GM19395 (cell line): ENCODE results near the gene NT5C1A.
A peak's percentile ranks its signal among the peaks of the same experiment; 100 is the strongest.

Experiments used
- ATAC-seq: cut with Tn5 transposase; IDR thresholded peaks from one replicate; pipeline ENCODE4 v1.9.1; 2021; ENCODE audit warnings: mild to moderate bottlenecking, moderate library complexity; ENCODE audit not compliant: unreplicated experiment

NT5C1A gene

DNA sequence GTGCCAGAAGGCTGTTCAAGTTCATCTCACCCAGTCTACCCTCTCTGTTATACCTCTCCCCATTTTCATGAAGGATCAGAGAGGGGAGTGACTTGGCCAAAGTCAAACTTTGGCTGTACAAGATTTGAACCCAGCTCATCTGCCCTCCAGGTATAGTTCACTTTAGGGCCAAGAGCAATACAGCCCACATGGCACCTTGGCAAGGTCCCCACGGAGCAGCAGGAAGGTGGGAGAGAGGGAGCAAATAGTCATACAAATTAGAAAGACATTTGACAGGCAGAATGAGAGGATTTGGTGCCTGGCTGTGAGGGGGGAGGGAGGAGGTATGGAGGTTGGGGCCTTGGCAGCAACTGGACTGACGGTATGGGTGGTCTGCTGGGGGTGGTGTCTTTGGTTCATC is 18.3 kb upstream of the NT5C1A start:
- ATAC-seq: no peak

DNA sequence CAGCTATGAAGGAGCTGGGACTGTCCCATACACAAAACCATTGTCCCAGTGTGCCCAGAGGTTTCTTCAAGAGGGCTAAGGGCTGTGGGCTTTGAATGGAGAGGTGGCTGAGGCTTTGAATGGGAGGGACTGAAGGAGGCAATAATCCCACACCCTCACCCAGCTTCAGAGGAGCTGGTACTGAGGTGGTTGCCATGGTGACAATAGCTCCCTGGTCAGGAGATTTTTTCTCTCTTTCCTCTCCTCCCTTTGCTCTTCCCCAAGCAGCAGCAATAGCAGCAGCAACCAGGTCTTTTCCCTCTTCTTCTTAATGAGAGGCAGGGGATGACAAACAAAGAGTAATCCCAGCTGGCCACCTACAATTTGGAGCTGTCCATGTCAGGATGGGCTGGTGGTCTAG is 17.7 kb upstream of the NT5C1A start:
- no peak for ATAC-seq

DNA sequence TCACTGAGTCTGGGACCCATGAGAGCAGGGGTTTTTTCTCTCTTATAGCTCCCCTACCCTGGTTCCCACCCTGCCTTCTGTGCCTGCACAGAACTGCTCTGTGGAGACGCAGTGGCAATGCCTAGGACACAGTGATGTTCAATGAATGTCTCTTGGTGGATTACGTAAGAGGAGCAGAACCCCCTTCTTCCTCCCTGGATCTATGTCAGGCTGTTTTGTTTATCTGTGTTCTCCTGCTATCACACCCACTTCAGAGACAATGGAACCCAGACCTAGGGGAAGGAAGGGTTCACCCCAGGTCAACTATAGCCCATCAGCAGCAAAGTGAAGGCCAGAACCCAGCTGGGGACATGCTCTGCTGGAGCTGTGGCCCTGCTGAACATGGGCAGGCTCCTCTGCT is 17.3 kb upstream of the NT5C1A start:
- ATAC-seq: no peak

DNA sequence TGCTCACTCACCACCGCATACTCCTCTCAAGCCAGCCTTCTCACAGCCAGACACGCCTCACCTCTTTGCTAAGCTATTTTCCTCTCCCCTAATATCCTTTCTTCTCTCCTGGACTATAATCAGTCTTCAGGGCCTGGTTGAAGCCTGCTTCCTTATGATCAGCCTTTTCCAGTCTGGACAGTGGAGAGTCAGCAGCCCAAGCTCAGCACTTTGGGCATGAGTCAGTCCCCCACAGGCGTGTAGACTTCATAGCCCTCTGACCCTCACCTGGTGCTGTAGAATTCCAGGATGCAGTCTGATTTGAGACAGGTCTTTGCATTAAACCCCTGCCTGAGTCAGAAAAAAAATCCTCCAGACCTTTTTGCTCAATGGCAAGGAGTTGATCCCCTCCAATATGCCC is 16.8 kb upstream of the NT5C1A start:
- no peak for ATAC-seq

DNA sequence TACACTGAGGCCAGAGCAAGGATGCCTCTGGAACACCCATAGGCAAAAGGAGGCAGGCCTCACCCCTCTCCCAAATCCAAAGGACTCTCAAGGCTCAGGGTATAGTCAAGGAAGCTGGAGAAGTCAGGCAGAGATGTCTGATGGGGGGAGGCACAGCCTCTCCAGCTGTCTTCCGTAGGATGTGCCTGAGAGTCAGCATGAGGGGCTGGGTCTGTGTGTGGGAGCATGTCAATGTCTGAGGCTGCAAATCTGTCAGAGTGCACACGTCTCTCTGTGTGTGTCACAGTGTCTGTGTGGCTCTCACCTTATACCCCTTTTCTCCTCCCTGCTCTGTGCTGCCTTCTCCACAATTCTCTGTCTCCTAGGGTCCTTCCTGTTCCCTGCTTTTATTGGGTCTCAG is 15.3 kb upstream of the NT5C1A start:
- ATAC-seq: no peak

DNA sequence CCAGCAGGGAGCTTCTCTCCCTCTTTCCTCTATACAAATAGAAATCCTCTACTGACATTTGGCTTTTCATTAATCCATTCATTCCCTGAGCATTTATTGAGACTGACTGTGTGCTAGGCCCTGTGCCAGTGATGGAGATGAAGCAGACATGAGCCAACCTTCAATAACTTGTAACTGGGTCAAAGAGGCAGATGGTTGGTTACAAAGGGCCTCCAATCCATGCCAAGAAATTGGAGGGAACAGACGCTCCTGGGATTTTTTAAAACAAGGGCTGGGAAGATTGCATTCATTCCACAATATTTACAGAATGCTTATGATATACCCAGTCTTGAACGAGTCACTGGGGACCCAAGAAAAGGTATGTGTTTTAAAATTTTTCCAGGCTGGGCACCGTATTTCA is 13.2 kb upstream of the NT5C1A start:
- no peak for ATAC-seq

DNA sequence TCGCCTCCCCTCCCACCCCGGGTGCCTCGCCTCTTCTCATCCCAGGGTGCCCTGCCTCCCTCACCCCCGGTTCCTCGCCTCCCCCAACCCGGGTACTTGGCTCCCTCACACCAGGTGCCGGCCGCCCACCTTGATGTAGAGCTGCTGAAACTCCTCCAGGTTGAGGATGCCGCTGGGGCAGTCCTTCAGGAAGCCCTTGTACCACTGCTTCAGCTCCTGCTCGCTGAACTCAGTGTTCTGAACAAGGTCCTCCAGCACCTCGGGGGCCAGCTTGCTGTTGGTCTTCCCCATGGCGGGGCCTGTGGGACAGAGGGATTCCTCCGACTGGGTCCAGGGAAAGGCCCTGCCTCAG is 12.4 kb upstream of the NT5C1A start:
- ATAC-seq: no peak

DNA sequence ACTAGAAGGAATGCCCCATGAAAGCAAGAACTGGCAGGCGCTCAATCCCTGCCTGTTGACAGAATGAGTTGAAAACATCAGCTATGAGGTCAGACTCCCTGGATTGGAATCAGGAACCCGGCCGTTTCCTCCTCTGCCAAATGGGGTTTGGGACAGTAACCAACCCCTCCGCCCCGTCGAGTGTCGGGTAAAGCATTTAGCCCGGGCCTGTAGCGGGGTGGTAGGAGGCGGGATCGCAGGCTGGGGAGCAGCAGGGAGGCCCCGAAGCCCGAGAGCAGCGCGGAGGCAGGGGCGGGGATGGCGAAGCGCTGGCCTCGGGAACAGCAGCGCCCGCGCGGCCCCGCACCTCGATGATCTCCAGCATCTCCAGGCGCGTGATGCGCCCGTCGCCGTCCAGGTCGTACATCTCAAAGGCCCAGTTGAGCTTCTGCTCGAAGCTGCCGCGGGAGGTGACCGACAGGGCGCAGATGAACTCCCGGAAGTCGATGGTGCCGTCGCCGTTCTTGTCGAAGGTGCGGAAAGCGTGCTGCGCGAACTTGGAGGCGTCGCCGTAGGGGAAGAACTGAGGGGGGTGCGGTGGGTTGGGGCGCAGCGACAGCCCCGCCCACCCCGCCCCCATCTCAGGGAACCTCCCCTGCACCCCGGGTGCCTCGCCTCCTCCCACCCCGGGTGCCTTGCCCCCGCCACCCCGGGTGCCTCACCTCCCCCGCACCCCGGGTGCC is 11.8 kb upstream of the NT5C1A start:
- no peak for ATAC-seq

DNA sequence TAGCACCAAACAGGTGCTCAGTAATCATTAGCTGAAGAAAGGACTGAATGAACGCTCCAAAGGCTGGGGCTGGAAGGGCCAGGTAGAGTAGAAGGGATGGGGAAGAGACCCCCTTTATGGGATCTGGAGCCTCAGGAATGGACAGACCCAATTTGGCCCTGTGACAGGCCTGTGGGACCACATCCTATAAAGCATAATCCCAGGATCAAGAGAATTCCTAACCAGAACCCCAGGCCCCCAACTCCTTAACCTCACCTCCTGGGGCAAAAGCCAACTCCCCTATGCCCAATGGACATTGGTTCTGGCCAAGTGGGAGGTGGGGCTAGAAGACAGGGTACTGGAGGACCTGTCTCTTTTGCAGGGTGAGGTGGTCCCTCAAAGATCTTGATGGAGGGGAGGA is 10.1 kb upstream of the NT5C1A start:
- ATAC-seq: no peak

DNA sequence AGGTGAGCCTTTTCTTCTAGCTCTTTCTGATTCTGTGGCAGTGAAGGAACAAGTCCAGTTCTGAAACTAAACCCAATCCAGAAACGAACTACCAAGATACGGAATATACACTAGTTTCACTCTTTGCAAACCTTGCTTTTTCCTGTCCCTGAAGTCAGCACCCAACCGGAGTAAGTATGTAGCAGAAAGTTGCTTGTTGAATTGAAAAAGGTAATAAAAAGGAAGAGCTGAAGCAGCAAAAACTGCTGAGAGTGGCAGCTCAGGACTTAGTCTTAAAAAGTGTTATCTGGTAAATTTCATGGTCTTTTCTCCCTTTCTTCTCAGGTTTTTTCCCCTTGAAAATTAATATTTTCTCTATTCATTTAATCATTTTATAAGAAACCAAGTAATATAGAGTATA is 9.4 kb upstream of the NT5C1A start:
- ATAC-seq: no peak

DNA sequence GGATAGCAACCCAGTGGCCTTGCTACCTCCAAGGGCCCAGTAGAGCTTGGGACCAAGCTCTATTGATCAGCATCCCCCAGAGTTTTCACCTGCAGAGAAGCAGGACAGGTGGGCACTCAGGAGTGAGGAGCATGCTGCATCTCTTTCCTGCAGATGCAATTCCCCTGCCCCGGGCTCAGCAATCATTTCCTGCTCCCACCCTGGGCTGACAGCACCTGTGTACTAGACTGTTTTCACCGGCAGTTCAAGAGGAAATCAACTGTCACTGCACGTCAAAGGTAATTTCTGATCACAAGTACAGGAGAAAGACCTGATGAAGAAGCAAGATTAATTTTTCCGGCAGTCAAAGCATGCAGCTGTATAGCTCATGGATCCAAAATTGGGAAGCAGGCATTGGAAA is 8.8 kb upstream of the NT5C1A start:
- no peak for ATAC-seq

DNA sequence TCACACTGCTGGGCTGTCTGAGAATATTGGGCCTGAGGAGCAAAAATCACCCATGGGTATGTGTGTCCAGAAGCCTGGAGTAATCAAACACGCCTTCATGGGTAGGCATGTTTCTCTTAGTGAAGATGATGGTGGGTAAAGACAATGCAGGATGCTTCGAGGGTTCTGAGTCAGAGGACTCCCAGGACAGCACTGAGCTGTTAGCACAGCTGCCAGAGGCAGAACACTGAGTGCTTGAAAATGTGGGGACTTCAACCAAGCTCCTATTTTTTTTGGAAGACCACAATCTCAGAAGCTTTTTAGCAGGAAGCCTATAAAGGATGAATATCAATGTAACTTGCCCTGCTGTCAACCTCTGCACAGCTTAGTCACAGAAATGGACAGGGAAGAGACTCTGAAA is 7.9 kb upstream of the NT5C1A start:
- ATAC-seq: no peak

DNA sequence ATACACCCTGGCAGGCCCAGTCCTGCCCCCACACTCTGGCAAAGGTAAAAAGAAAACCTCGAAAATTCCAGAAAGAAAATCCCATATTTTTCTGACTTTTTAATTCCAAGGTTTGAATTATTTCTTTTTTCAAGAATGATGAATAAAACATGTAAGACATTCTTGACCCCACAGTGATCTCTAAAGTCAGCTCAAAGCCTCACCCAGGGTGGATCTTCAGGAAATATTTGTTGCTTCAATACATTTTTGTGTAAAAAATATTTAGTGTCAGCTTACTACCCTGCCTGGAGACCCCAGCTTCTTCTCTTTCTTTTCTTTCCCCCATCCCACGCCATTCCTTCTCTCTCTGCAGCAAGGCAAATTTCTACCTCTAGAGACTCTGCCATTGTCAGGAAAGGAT is 7.0 kb upstream of the NT5C1A start:
- no peak for ATAC-seq

DNA sequence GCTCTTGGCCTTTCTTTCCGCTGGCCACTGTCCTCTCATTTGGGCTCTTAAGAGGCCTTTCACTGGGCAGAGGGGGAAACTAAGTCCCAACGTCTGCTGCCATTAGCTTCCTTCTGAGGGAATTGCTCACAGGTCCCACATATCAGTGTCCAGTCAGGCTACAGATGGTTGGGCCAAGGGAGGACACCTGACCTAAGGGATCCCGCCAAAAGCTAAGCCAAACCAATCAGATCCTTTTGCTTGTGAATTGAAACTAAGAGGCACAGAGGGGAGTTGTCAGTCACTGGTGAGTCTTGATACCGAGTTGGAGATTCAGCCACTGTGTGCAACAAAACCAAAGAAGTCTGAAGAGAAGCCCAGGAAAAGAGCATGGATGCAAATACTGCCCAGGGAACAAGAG is 5.7 kb upstream of the NT5C1A start:
- ATAC-seq: no peak

DNA sequence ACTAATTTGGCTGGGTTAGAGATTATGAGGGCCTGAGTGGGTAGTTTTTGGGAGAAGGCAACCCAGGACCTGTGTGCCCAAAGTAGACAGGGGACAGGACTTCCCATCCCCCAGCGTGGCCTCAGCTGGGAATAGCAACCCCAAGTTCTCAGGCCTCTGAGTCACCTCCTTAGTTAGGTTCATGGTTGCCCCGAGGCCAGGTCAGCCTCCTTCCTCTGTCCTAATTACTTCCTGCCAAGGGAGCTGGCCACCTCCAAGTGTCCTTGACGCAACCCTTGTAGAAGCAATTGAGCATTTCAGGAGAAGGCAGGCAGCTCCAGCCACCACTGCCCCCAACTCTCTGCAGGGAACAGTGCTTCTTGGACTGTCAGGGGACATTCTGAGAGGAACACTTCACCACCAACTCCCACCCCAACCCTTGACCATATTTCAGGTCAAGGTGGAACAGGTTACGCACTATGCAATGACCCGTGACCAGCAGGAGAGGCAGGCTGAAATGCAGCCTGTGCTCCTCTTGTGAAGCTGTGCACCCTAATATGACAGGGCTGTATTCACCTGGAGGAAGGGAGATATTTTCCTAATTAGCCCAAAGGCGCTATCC is 5.1 kb upstream of the NT5C1A start:
- no peak for ATAC-seq

DNA sequence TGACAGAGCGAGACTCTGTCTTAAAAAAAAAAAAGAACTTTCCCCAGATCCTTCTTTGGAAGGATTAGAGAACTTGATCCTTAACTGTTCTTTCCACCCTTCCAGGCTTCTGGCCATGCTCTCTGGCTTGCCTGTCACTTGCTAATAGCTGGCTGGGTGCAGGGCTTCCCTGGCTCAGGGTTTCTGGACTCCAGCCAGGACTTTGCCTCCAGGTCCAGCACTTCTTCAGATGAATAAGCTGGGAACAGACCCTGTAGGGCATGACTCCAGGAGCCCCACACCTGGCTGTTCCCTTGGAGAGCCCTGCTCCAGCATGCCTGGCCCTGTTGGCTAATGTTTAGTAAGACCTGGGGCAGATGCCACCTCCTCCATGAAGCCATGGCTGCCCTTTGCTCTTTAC is 3.3 kb upstream of the NT5C1A start:
- ATAC-seq: no peak

DNA sequence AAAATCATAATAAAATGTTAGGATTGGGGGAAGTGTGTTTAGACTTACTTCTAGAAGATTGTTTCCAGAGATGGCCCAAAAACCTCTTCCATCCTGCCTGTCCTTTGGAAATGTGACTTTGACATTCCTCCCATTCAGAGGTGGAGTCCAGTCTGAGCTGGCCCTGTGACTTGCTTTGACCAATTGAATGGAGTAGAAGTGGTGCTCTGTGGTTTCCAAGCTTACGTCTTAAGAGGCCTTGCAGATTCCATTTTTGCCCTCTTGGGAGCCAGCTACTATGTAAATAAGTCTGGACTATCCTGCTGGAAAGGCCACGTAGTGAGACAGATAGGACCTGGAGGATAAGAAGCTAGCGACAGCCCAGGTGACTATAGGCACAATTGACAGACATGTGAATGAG is 1.3 kb upstream of the NT5C1A start:
- ATAC-seq: no peak

DNA sequence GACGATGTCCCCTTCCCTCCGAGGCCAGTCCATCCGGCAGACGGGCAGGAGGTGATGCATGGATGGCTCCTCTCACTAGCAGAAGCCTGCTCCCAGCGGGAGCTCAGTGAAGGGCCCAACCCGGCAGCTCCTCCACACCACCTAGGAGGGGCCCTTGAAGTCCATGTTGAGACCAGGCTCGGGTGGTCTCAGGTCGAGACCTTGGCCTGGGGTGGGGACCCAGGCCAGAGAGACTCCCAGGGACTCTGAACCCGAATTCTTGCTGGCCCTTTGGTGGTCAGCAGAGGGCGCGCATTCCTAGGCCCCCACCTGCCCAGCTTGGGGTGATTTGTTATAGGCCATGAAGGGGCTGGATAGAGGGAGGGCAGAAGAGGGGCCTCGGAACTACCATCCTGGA is 642 bp upstream of the NT5C1A start:
- ATAC-seq: no peak

DNA sequence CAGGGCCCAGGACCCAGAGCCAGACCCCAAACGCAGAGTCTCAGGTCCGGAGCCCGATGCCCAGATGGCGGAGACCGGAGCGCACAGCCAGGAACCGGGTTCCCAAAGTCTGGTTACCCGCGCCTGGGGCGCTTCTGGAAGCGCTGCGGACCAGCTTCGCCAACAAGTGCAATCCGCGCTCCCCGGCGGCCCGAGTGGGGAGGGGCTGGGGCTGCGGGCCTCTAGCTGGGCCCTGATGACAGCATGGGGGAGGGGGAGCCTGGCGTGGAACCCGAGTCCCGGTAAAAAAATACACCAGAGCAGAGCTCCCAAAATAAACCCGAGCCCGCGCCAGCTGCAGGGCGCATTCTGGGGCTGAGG is 494 bp downstream of the NT5C1A start:
- no peak for ATAC-seq

DNA sequence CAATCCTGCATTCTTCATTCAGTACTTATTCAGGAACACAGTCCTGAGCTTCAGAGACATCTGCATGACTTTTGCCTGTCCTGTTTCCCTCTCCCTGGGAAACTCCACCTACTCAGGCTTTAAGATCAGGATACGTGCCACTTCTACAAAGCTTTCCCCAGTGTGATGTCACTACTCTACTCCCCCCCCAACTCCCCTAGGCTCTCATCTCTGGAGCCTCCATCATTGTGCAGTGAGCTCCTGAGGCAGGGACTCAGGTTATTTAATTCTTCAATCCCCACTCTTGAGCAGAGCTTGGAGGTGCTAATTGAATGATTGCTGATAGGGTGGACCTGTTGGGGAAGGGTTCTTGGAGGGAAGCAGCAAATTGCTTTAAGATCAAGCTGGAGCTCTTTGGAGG is 1.2 kb downstream of the NT5C1A start:
- ATAC-seq: no peak

DNA sequence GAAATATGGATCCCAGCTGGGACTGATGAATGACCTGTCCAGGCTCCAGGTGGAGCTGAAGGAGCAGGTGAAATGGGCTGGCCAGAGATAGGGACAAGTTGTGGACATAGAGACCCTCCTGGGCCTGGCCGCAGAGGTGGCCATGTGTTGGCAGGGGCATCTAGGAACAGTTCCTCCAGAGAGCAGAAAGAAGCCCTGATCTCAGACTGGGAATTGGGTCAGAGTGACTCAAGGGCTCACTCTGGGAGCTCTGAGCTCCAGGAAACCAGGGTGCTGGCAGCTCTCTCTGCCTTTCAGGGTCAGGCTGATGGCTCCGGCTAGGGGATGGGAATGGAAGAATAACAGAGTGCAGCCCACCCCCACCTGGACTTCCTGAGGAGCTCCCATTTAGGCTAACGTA is 3.0 kb downstream of the NT5C1A start:
- no peak for ATAC-seq

DNA sequence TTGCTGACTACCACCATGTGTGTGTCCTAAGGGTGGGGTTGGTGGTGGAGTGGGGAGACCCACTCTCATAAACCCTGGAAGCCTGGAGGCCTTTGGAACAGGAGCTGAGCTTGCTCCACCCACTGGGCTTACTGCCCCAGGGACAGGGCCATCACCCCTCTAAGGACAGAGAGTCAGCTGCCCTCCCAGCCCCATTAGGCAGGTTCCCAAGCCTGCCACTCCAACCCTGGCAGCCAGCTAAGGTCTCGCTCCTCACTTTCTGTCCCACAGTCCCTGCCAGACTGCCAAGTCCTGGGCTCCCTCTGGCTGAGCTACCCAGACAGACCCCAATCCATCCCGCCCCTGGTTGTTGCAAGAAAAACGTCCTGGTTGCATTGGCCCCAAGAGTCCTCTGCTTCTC is 3.8 kb downstream of the NT5C1A start:
- no peak for ATAC-seq

DNA sequence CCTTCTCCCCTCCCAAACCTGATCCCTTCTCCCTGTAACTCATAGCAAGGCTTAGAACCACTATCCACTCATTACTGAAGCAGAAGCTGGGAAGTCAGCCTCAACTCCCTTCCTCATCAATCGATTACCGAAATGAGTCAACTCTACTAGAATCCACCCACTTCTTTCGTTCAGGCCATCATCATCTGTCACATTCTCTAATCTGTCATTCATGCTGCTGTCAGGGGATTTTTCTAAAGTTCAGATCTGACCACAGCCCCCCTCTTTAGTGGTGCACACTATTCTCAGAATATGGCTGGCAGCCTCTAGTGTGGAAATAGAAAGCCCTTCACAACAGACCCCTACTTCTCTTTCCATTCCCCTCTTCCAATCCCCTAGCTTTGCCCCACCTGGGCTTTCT is 5.1 kb downstream of the NT5C1A start:
- ATAC-seq: peak; percentile 88
